Measurements from ENCODE around the gene NCKAP5L. TPM values are rescaled to one million over a fixed set of nuclear protein-coding genes. Genes with fewer than 3 reads are reported as not detected.
"Not testable (repeated sequence)": the region's sequence is repeated elsewhere in the genome, so short reads cannot be mapped to it uniquely, and the experiment has no call there.

Gene NCKAP5L
- polyA plus RNA-seq, 6 donors from 2014 or later = 0.70 to 4.0 (median 1.2) TPM; not detected in 1

DNA sequence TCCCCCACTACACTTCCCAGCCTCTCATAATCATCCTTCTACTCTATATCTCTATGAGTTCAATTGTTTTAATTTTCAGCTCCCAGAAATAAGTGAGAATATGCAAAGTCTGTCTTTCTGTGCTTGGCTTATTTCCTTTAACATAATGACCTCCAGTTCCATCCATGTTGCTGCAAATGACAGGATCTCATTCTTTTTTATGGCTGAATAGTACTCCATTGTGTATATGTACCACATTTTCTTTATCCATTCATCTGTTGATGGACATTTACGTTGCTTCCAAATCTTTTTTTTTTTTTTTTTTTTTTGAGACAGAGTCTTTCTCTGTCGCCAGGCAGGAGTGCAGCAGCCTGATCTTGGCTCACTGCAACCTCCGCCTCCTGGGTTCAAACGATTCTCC is 27.7 kb upstream of the NCKAP5L start:
- H3K27ac Mint-ChIP-seq; DNase-seq; H3K4me3 Mint-ChIP-seq; H3K4me1 Mint-ChIP-seq; ATAC-seq (ENCODE audit: low read depth in 2 of 2); H3K9me3 Mint-ChIP-seq; H3K36me3 Mint-ChIP-seq: not testable (repeated sequence)
- peaks cover 21 to 26% (median 23%) of the 10 kb centered on the region in 3 donors for H3K27me3 Mint-ChIP-seq

DNA sequence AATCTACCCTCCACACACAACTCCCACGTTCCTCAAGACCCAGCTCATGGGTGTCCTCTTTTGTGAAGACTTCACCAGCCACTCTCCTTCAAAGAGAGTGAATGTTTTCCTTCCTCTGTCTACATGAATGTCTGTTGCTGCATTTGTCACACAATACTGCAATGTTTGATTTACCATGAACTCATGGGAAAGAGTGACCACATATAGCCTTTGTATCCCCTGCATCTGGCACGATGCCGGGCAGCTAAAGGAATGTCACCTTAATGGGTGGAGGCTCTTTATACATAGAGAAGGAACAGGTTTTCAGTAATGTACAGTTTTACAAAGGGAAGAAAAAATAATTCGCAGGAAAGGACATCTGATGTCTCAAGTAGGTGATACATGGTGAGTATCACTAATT is 26.8 kb upstream of the NCKAP5L start:
- peak overlapping the region in 1 of 6 donors; percentile 43 for H3K27ac Mint-ChIP-seq
- no peaks in the 10 kb centered on the region for H3K4me1 Mint-ChIP-seq
- H3K36me3 Mint-ChIP-seq = no peaks in the 10 kb centered on the region
- DNase-seq (no peak), ATAC-seq (ENCODE audit: low read depth in 2 of 2) (no peak)
- H3K4me3 Mint-ChIP-seq = no peak overlapping the region
- peaks cover 21 to 31% (median 23%) of the 10 kb centered on the region in 3 donors for H3K27me3 Mint-ChIP-seq
- H3K9me3 Mint-ChIP-seq = peaks cover 0 to 9% (median 4%) of the 10 kb centered on the region in 7 donors

DNA sequence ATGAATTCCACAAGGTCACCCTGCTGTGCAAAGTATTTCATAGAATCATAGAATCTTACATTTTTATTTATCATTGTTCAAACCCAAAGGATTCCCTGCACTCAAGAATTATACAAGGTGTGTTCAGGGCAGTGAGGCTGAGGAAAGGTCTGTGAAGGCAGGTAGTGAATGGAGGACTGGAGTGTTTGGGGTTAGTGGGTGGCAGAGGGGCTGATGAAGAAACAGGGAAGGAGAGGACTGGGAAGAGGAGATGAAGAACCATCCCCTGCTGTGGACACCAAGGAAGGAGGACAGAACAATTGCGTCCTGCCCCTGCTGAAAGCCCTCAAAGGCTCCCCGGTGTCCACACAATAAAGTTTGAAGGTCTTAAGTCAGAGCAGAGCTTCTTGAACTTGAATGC is 25.5 kb upstream of the NCKAP5L start:
- peaks cover 0 to 8% (median 1%) of the 10 kb centered on the region in 7 donors for H3K9me3 Mint-ChIP-seq
- H3K27me3 Mint-ChIP-seq = peaks cover 27 to 37% (median 30%) of the 10 kb centered on the region in 3 donors
- no peak overlapping the region for H3K27ac Mint-ChIP-seq
- no peak for ATAC-seq (ENCODE audit: low read depth in 2 of 2)
- no peak for DNase-seq
- no peak overlapping the region for H3K4me3 Mint-ChIP-seq
- H3K36me3 Mint-ChIP-seq = peaks cover 0 to 6% of the 10 kb centered on the region in 2 donors
- H3K4me1 Mint-ChIP-seq = no peaks in the 10 kb centered on the region

DNA sequence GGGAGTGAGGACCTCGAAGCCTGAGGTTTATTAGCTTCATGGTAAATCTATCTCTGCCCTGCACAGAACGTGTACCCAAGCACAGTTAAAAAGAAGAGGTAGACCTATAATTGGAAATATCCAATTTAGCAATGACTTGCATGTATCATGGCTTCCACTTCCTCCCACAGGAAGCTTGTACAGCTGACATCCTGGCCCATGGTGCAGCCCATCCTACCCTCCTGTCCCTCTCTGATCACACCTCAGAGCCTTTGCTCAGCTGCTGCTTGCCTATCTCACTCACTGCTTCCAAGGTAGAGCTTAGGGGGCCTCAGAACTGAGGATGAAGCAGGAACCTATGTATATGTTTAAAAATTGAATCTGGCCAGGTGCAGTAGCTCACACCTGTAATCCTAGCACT is 18.9 kb upstream of the NCKAP5L start:
- Mint-ChIP-seq H3K9me3 (no peaks in the 10 kb centered on the region), H3K27me3 (peaks cover 23 to 24% (median 24%) of the 10 kb centered on the region in 3 donors), H3K4me1 (peaks cover 11 to 21% (median 14%) of the 10 kb centered on the region in 3 donors), H3K4me3 (peak overlapping the region in 1 of 8 donors; percentile 10), H3K27ac (no peak overlapping the region), H3K36me3 (peaks cover 0 to 12% of the 10 kb centered on the region in 2 donors)
- DNase-seq (no peak), ATAC-seq (ENCODE audit: low read depth in 2 of 2) (no peak)

DNA sequence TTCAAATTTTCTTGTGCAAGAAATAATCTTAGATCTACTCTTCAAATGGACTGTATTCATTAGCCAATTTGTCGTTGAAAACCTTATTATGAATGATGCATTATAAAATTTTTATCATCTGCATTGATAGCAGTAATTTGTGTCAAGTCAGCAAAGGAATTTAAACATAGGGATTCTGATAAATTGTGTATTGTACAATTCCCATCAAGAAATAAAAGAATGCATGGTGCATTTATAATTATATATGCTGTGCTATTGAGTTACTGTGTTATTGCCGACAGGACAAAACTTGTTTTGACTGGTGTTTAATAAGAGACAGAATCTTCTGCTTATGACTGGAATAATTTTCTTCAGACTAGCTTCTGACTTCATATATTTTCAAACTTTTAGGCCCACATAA is 17.8 kb upstream of the NCKAP5L start:
- no peak overlapping the region for H3K27ac Mint-ChIP-seq
- no peak for DNase-seq
- no peaks in the 10 kb centered on the region for H3K9me3 Mint-ChIP-seq
- peak overlapping the region in 1 of 8 donors; percentile 9 for H3K4me3 Mint-ChIP-seq
- peaks cover 0 to 12% of the 10 kb centered on the region in 2 donors for H3K36me3 Mint-ChIP-seq
- peaks cover 13 to 16% (median 15%) of the 10 kb centered on the region in 3 donors for H3K27me3 Mint-ChIP-seq
- H3K4me1 Mint-ChIP-seq = peaks cover 22 to 30% (median 23%) of the 10 kb centered on the region in 3 donors
- ATAC-seq (ENCODE audit: low read depth in 2 of 2) = no peak

DNA sequence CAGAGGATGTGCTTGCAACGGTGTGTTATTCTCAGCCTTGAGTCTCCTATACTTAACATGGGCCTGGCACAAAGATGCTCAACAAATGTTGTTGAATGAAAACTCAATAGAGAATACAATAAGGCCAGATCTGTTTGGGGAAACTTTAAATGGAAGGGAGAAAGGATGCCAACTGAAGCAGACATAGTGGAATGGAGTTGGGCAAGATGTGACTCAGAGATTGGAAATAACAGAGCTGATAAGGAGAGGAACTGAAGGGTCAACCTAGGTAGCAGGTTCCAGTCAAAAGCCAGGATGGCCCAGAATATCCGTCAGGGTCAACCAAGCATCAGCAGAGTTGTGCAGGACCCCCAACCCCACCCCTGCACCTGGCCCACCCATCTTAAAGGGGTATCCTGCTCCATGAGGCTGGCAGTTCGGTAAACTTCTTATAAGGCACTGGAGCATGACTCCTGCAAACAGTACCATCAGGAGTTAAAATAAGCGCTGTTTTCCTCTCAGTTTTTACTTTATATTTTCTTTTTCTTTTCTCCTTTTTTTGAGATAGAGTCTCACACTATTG is 15.7 kb upstream of the NCKAP5L start:
- Mint-ChIP-seq H3K27ac (peak overlapping the region in 1 of 6 donors; percentile 61), H3K36me3 (peaks cover 0 to 8% of the 10 kb centered on the region in 2 donors), H3K4me1 (peaks cover 27 to 33% (median 32%) of the 10 kb centered on the region in 3 donors), H3K4me3 (peak overlapping the region in 5 of 8 donors; percentile 9 to 98 (median 81)), H3K27me3 (peaks cover 4 to 11% (median 11%) of the 10 kb centered on the region in 3 donors), H3K9me3 (no peaks in the 10 kb centered on the region)
- DNase-seq (no peak), ATAC-seq (ENCODE audit: low read depth in 2 of 2) (no peak)

DNA sequence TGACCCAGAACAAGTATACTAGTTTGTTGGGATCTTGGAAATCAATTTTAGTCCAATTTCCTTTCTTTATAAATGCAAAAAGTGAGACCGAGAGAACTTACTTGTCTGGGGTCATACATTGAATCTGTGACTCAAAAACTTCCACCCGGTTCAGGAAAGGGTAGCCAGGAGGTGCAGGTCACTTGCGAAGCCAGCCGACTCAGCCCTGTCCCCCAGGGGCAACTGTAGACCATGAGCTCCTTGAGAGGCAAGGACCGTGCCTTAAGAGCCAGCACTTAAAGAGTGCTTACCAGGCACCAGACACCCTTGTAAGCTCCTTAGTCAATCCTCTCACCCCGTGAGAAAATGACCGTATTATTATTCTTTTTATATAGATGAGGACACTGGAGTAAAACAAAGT is 15.2 kb upstream of the NCKAP5L start:
- Mint-ChIP-seq H3K27me3 (peaks cover 0 to 6% (median 5%) of the 10 kb centered on the region in 3 donors), H3K4me3 (peak overlapping the region; percentile 81 to 98 (median 95)), H3K9me3 (no peaks in the 10 kb centered on the region), H3K4me1 (peaks cover 27 to 39% (median 36%) of the 10 kb centered on the region in 3 donors), H3K27ac (peak overlapping the region in 5 of 6 donors; percentile 83 to 97 (median 94)), H3K36me3 (peaks cover 0 to 3% of the 10 kb centered on the region in 2 donors)
- ATAC-seq (ENCODE audit: low read depth in 2 of 2) (no peak), DNase-seq (no peak)

DNA sequence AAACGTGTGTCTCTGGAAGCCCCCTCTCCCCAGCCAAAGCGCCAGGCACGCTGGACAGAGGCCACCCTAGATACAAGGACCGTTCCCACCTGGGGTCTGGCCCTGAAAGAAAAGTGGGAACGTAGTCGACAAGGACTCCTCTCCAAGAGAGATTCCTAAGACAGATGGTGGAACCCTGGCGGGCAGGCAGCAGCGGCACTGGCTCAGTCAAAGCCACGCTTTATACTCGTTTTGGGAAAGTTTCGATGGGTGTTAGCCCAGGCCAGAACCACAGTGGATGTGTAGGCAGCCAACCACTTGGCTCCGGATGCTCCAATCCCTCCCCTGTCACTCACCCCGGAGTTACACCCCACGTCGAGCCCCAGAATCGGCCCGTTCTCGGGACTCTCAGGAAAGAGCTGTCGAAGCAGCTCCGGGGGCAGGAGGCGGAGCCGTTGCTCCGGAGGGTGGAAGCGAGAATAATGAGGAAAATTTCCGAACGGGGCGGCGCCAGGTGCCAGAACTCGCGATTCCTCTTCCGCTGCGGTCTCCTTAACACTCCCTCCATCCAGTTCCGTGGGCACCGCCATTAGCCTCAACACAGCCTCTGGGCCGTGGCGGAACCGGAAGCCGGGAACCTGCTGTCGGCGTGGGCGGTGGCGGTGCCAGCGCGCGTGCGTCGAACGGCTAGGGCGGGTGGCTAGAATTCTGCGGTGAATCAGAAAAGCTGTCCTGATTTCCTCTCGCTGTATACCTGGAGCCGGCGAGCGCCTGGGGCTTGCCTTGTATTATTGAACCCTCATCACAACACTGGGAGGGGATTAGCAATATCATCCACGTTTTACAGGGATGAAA is 14.5 kb upstream of the NCKAP5L start, which contains the start of gene BCDIN3D:
Gene BCDIN3D, minus strand, starts transcription at position 588 of the 834 bp plus-strand sequence. Its CDS starts 19 bp downstream, at position 569.
- Mint-ChIP-seq H3K27me3 (no peaks in the 10 kb centered on the region), H3K9me3 (no peaks in the 10 kb centered on the region), H3K4me1 (peaks cover 27 to 41% (median 39%) of the 10 kb centered on the region in 3 donors), H3K36me3 (no peaks in the 10 kb centered on the region), H3K27ac (peak within 1 kb of the TSS; percentile 83 to 98 (median 94)), H3K4me3 (peak within 1 kb of the TSS; percentile 81 to 98 (median 95))
- ATAC-seq (ENCODE audit: low read depth in 2 of 2) (peak; percentile 93 to 94), DNase-seq (peak; percentile 89)

DNA sequence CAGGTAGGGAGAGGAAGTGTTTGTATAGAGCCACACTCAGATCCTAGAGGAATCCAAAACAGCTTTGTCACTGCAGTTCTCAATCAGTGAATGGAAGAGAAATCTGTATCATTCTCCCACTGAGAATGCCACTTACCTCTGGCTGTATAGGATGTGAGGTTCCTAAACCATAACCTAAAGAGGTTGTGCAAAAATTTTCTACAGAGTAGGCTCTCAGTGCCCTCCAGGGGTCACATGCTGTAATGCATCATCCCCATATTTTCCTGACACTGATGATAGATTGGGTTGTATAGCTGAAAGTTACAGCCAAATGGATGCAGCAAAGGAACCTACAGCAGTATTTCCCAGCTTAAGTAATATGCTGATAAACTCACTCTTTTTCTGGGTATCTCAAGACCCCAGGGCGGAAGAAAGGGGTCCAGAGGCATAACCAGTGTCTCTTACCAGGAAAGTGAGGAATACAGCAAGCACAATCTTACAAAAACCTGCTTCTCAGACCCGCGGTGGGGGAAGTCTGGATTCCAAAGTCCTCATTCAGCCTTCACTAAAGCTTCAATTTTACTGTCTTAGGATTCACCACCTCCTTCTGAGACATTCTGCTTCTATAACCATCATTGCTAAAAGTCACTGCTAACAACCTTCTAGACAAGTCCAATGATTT is 10.9 kb upstream of the NCKAP5L start:
- ATAC-seq (ENCODE audit: low read depth in 2 of 2) (peak; percentile 11 to 20), DNase-seq (peak; percentile 38)
- Mint-ChIP-seq H3K9me3 (no peaks in the 10 kb centered on the region), H3K4me3 (peak overlapping the region in 1 of 8 donors; percentile 76), H3K27ac (peak overlapping the region in 2 of 6 donors; percentile 7 to 70), H3K4me1 (peaks cover 23 to 41% (median 32%) of the 10 kb centered on the region in 3 donors), H3K36me3 (no peaks in the 10 kb centered on the region), H3K27me3 (no peaks in the 10 kb centered on the region)

DNA sequence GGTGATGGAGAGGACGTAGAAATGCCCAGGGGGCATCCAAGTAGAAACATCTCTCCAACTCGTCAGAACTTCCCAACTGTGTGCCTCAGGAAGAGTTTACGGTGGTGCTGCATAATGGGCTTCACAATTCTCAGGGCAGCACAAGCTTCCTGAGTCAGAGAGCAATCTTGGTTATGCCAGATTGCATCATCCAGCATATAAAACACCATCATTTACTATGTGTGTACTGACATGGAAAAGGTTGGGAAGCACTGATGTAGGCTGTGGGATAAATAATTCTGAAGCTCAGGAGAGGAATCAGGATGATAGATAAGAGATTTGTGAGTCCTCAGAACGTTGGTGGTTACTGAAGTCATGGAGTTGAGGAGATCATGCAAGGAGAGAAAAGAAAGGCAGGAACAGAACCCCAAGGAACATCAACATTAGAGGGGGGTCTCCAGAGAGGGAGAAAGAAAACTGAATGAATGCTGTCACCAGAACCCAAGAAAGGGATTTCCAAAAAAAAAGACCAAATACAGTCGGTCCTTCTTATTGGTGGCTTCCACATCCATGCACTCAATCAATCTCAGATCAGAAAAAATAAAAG is 4.7 kb upstream of the NCKAP5L start:
- Mint-ChIP-seq H3K9me3 (no peaks in the 10 kb centered on the region), H3K4me3 (no peak overlapping the region), H3K36me3 (no peaks in the 10 kb centered on the region), H3K27ac (no peak overlapping the region), H3K4me1 (peaks cover 9 to 13% (median 12%) of the 10 kb centered on the region in 3 donors), H3K27me3 (peaks cover 0 to 5% (median 0%) of the 10 kb centered on the region in 3 donors)
- DNase-seq (no peak), ATAC-seq (ENCODE audit: low read depth in 2 of 2) (no peak)

DNA sequence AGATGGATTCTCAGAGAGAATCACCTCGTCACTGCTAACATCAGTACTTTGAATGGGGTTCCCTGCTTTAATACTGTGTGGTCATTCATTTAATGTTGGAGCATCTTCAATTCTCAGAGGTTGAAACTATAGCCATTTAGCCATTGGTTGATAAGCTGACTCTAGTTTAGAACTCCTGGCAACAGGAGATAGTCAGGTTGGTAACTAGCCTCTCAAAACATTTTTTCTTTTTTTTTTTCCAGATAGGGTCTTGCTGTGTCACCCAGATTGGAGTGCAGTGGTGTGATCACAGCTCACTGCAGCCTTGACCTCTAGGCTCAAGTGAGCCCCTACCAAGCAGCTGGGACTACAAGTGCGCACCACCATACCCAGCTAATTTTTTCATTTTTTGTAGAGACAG is 3.5 kb upstream of the NCKAP5L start:
- no peak overlapping the region for H3K27ac Mint-ChIP-seq
- DNase-seq = no peak
- H3K4me3 Mint-ChIP-seq = peak overlapping the region in 1 of 8 donors; percentile 41

DNA sequence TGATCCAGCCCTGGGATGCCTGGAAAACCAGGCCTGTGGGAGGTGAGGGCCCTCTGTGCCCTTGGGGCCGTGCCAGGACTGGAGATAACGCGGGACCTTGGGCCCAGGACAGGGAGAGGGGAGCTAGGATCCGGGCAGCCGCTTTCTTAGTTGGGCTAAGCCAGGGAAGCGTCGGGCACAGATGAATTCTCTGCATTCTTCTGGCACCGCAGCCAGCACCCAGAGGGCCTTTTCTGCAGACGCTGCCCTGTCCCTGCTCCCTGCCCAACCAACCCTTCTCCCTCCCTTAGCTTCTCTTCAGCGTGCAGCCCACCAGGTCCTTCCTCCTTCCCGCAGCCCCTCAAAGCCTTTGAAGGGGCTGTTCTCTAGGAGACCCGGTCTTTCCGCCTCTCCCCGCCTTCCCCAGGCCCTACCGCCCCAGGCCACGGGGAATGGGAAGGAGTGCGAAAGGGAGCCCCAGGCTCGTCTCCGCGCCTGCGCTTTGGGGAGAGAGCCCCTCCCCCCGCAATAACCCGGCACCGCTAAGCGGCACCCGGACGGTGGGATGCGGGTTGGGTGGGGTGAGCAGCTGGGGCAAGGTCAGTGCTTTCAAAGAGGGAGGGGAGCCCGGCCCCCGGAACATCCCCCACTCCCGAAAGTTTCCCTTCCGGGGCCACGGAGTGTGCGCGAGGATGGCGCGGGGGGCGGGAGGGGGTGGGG is 663 bp downstream of the NCKAP5L start:
- no peaks in the 10 kb centered on the region for H3K36me3 Mint-ChIP-seq
- H3K4me1 Mint-ChIP-seq = peaks cover 30 to 47% (median 40%) of the 10 kb centered on the region in 3 donors
- H3K27me3 Mint-ChIP-seq = peaks cover 0 to 3% (median 0%) of the 10 kb centered on the region in 3 donors
- peak overlapping the region; percentile 82 to 100 (median 94) for H3K4me3 Mint-ChIP-seq
- no peaks in the 10 kb centered on the region for H3K9me3 Mint-ChIP-seq
- DNase-seq = peak; percentile 28
- H3K27ac Mint-ChIP-seq = peak overlapping the region in 2 of 6 donors; percentile 42 to 86
- peak in 1 of 2 donors; percentile 3 for ATAC-seq (ENCODE audit: low read depth in 2 of 2)

More for the DNA sequence above, 3.5 kb upstream of the NCKAP5L start:
- H3K36me3 Mint-ChIP-seq = no peaks in the 10 kb centered on the region
- ATAC-seq (ENCODE audit: low read depth in 2 of 2) = no peak
- H3K4me1 Mint-ChIP-seq = peaks cover 16 to 24% (median 21%) of the 10 kb centered on the region in 3 donors
- H3K27me3 Mint-ChIP-seq = peaks cover 0 to 5% (median 0%) of the 10 kb centered on the region in 3 donors
- no peaks in the 10 kb centered on the region for H3K9me3 Mint-ChIP-seq
